Stimulated activated CD8-positive, alpha-beta memory T cell treated with anti-CD3 and anti-CD28 coated beads, Interleukin-7, amount 100 ng/mL, for 1 hour (primary cell): ENCODE data around the gene ESPNL.

Source experiments
- DNase-seq, 2 donors: peaks; one replicate each; pipeline ENCODE4 v3.0.0-alpha.2; 2020; ENCODE audit warnings: low read depth in 2 of 2

ESPNL gene

GRCh38 chr2:238157506-238158017 is 57.4 kb downstream of the ESPNL start:
- DNase-seq: no peak

- DNase-seq: no peak
Measured at GRCh38 chr2:238158018-238158508, 57.9 kb downstream of the ESPNL start.

GRCh38 chr2:238158509-238159070 is 58.5 kb downstream of the ESPNL start, which contains the start of gene ERFE:
Gene ERFE (plus strand): TSS chr2:238158970. CDS start chr2:238159008, 38 bp downstream.
- DNase-seq: peak in 1 of 2 donors; percentile 14

GRCh38 chr2:238159071-238159539 is 59.0 kb downstream of the ESPNL start:
- no peak for DNase-seq

- no peak for DNase-seq
Measured at GRCh38 chr2:238159661-238160205, 59.6 kb downstream of the ESPNL start.

GRCh38 chr2:238160206-238161129 is 60.3 kb downstream of the ESPNL start:
- no peak for DNase-seq

GRCh38 chr2:238161291-238162051 is 61.3 kb downstream of the ESPNL start:
- no peak for DNase-seq

GRCh38 chr2:238162251-238162845 is 62.2 kb downstream of the ESPNL start:
- no peak for DNase-seq

- no peak for DNase-seq
Measured at GRCh38 chr2:238162846-238163441, 62.8 kb downstream of the ESPNL start.

- no peak for DNase-seq
Measured at GRCh38 chr2:238163481-238164198, 63.5 kb downstream of the ESPNL start.

- DNase-seq: no peak
Measured at GRCh38 chr2:238164906-238165287, 64.8 kb downstream of the ESPNL start.

- no peak for DNase-seq
Measured at GRCh38 chr2:238165288-238165921, 65.3 kb downstream of the ESPNL start.

GRCh38 chr2:238166391-238167343 is 66.5 kb downstream of the ESPNL start:
- DNase-seq: no peak

GRCh38 chr2:238167344-238167715 is 67.2 kb downstream of the ESPNL start:
- DNase-seq: no peak

- DNase-seq: no peak
Measured at GRCh38 chr2:238167761-238168160, 67.6 kb downstream of the ESPNL start.

GRCh38 chr2:238168196-238169047 is 68.3 kb downstream of the ESPNL start:
- no peak for DNase-seq

GRCh38 chr2:238169048-238169707 is 69.0 kb downstream of the ESPNL start:
- no peak for DNase-seq
